H1 (cell line): Measurements from ENCODE around the gene GLCE.

ENCODE experiments used
- EP300 ChIP-seq, 2 experiments: IDR thresholded peaks; 1 replicate in 1 of 2; 2 replicates in 1 of 2; pipeline ENCODE4 v1.6.1; 2011 to 2012; ENCODE audit warnings: low read depth in 2 of 2, low read length in 2 of 2, mild to moderate bottlenecking in 2 of 2, borderline replicate concordance in 1 of 2, inconsistent platforms in 1 of 2, moderate library complexity in 1 of 2
- MAX ChIP-seq: IDR thresholded peaks from 2 replicates; pipeline ENCODE4 v1.6.1; 2012; ENCODE audit warnings: inconsistent platforms
- POLR2A ChIP-seq, 2 experiments: IDR thresholded peaks; 1 replicate in 1 of 2; 2 replicates in 1 of 2; pipeline ENCODE4 v1.6.1; 2011; ENCODE audit warnings: low read depth in 2 of 2, low read length in 2 of 2, mild to moderate bottlenecking in 2 of 2; ENCODE audit errors: control extremely low read depth in 1 of 2
- SIN3A ChIP-seq, 2 experiments: IDR thresholded peaks in 1 of 2; conservative IDR thresholded peaks in 1 of 2; 2 replicates each; pipeline ENCODE4 v1.6.1; 2011 to 2012; ENCODE audit warnings: low read length in 2 of 2, improper control_type of control experiment in 1 of 2, low read depth in 1 of 2, mild to moderate bottlenecking in 1 of 2
- TCF12 ChIP-seq: IDR thresholded peaks from 2 replicates; pipeline ENCODE4 v1.6.1; 2011; ENCODE audit warnings: low read depth, mild to moderate bottlenecking, low read length

DNA sequence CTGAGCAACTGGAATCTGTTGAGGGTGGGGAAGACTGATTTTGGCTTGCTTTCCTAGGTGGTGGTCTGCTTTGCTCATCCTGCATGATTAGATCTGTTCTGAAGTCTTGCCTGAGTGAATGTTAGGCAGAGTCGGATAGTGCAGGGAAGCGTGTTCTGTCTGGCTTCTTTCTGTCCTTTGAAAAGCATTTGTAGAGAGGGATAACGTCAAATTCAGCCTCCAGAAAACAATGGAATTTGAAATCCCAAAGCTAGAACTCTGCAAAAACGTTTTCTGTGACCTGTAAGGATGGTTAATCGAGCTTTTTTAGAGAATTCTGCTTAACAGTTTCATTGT lies 1.4 kb downstream of the GLCE start:
- no peak for TF ChIP-seq SIN3A (conservative IDR thresholded peaks at IDR 0.05 in 1 of 2, IDR thresholded peaks at IDR 0.05 in 1 of 2; ENCODE audit: low read depth in 1 of 2, low read length in 2 of 2)
- TF ChIP-seq TCF12: no peak
- no peak for TF ChIP-seq EP300 (IDR thresholded peaks at IDR 0.05; ENCODE audit: borderline replicate concordance in 1 of 2, low read depth in 2 of 2, low read length in 2 of 2)
- no peak for TF ChIP-seq POLR2A (IDR thresholded peaks at IDR 0.05; ENCODE audit: control extremely low read depth in 1 of 2, low read depth in 2 of 2, low read length in 2 of 2)
- no peak for TF ChIP-seq MAX
